ENCODE results near the gene SPG7.

Gene SPG7

DNA sequence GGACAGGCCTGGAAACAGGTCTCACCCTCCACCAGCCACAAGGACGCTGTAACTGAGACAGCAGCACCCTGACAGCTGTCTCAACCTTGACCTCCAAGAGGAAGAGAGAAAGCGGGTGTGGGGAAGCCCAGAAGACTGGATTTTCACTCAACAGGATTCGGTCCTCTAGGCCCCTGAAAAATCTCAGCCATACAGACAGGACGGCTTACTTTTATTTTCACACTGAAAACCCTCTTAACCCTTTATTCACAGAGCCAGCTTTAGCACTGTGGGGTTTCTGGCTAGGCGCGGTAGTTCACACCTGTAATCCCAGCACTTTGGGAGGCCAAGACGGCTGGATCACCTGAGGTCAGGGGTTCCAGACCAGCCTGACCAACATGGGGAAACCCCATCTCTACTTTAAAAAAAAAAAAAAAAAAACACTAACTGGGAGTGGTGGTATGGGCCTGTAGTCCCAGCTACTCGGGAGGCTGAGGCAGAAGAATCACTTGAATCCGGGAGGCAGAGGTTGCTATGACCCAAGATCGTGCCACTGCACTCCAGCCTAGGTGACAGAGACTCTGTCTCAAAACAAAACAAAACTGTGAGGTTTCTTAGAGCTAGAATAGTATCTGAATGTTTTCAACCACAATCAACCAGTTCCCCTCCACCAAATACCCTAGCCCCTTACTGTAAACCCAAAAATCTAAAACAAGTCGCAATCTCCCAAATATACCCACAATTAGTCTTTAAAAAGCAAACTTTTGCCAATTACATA is 23.1 kb upstream of the SPG7 start:
- in situ Hi-C loops (cut with MboI; ENCODE audit: low sequenced_read_pairs) = no loop called here

DNA sequence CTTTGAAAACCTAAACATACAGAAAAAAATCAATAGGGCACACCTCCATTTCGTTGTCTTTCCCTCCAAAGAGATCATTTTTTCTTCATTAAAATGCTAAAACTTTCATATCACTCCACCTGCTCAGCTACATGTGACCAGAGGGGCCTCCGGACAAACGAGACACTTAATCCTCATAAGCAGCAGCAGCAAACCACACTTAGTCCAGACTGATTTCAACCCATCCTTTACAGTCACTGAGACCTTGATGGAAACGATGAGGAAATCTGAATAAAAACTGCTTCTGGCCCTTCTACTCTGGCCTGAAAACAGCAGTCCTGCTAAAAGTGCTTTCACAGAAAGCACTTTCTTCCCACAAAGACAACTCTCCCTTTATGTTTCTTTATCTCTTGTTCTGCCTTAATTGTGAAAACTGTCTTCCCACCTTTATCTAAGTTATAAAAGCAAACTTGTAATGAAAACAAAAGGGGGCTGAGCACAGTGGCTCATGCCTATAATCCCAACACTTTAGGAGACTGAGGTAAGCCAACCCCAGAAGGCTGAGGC is 22.4 kb upstream of the SPG7 start:
- in situ Hi-C loops (cut with MboI; ENCODE audit: low sequenced_read_pairs) = no loop called here

DNA sequence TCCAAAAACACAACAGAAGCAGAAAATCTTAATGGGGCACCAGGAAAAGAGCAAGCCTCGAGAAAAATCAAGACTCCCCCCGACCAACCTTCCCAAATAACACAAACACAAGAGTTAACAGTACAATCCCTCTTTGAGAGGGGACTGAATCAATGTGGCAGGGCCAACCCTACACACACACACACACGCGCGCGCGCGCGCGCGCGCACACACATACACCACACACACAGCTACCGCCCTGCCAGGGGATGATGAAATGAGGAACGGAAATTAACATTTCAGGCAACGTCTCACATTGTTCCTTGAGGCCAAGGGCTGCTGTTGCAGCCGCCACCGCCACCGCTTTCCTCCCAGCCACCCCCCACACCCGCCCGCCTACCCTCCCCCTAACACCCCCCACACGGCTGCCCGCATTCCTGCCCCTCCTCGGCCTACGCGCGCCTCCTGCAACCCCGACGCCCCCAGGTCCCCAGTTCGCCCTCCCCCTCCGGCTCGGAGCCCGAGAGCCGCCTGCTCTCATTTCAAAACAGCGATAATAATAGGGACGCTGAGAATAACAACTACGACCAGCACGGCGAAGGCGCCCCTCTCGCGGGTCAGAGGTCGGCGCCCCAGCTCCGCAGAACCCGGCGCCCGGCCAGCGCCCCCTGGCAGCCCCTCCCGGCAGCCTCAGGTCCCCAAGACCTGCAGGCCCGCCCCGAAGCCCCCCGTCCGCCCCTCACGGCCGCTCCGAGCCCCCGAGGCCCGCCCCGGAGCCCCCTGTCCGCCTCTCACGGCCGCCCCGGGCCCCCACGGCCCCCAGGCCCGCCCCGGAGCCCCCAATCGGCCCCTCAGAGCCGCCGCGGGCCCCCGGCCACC is 18.9 kb upstream of the SPG7 start:
- in situ Hi-C loops (cut with MboI; ENCODE audit: low sequenced_read_pairs) = no loop called here

DNA sequence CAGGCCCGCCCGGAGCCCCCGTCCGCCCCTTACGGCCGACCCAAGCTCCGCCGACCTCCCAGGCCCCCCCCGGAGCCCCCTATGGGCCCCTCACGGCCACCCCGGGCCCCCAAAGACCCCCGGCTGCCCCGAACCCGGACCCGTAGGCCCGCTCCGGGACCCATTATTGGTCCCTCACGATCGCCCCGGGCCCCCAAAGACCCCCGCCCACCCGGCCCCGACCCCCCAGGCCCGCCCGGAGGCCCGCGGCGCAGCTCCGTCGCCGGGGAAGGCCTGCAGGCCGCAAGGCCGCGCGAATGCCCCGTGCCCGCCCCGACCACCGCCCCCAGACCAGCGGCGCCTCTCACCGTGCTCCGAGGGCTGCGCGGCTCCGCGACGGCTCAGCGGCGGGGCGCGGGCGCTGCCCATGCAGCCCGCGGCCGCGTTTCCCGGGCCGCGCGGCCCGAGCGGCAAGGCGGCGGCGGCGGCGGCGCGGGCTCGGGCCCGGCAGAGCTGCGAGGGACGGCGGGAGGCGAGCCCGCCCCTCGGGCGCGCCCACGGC is 18.2 kb upstream of the SPG7 start:
- in situ Hi-C loops (cut with MboI; ENCODE audit: low sequenced_read_pairs) = no loop called here

DNA sequence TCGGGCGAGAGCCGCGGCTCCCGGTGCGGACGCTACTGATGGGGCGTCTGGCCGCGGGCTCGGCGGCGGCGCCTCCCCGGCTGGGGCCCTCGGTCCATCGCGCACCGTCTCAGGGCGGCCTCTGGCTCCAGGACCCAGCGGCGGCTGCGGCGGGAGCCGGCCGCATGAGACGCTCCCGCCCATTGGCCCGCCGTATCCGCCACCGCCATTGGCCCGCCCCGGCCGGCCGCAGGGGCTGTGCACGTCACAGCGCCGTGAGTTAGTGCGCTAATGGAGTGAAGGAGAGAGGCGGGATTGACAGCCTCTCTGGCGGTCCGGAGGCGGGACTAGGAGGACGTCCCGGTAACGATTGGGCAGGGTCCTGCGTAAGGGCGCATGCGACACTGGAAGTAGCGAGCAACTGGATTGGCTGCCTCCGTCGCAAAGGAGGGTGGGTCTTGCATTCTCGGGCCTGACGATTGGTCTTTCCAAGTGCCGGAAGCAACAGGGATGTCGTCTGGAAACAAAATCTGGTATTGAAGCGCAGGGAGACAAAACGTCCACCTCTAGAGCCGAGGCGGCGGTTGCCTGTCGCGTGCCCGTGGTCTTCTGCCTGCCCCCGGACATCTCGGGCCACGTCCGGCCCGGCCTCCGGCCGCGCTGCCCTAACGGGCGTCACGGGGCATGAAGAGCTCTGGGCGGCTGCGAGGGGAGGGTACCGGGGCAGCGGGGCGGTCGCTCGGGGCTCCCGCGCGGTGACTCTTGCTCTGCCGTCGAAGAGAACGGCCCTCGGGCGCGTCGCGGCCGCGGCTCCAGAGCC is 17.6 kb upstream of the SPG7 start, which contains the start of gene ANKRD11:
Gene ANKRD11, minus strand, starts transcription at position 123 of the 799 bp plus-strand sequence. CDS start 173,542 bp downstream, outside the sequence.
- in situ Hi-C loops (cut with MboI; ENCODE audit: low sequenced_read_pairs) = no loop called here

DNA sequence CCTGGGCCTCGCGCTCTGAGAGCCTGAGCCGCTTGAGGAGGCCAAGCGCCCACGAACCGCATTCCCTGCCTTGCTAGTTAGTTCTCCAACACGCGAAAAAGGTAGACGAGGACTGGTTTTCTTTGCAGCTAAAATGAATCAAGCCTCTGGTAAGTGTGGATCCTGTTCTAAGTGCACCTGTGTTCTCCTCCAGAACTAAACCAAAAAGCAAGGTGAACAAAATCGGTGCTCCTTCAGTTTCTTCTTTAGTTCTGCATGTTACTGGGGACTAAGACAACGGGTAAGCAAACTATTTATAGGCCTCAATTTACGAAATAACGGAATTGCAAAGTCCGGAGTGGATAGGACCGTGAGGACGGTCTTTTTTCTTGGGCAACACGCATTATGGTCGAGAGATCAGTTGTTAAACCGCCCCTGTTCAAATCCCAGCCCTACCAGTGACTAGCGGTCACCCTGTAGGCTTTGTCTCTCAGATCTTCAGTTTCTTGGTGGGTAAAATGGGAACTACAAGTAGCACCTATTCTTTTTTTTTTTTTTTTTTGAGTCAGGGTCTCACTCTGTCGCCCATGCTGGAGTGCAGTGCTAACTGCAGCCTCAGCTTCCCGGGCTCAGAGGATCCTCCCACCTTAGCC is 16.8 kb upstream of the SPG7 start:
- in situ Hi-C loops (cut with MboI; ENCODE audit: low sequenced_read_pairs) = no loop called here

DNA sequence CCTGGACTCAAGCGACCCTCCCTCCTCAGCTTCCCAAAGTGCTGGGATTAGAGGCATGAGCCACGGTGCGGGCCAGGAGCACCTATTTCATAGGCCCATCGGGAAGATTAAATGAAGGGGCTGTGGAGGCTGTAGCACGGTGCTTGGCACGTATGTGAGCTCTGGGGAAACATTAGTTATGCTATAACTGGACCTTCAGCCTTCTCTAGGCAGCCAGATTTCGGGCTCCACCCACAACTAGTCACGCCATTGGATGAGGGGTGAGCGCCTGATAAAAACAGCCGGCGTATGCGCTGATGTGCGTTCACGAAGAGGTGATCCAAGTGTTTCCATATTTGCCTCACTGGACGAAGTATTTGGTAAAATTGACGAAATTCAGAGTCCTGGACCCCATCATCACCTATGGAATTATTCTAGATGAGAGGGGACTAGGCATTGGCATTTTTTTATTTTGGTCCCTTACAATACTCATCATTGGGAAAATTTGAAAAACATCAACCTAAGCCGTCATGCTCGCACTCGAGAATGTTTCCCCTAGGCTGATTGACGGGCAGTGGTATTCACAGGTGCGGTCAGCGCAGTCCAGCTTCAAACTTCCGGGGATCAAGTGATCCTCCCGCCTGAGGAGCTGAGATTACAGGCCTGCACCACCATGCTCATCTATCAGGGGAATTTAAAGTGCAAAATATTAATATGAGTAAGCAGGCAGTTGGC is 16.1 kb upstream of the SPG7 start:
- in situ Hi-C loops (cut with MboI; ENCODE audit: low sequenced_read_pairs) = no loop called here

DNA sequence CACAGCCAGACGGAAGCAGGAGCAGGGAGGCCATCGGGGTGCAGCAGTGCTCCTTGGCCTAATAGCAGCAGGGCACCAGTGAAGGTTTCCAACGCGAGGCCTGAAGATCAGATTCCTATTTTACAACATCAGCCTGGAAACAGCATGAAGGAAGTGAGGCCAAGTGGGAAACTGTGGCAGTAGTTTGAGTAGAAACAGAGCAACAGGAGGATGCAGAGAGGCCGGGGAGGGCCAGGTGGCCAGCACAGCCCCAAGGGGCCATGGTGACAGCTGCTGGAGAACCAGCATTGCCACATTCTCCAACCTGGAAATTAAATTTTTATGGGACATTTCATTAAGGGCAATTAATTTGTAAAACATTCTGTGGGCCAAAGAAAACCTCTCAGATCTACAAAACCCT is 14.4 kb upstream of the SPG7 start:
- in situ Hi-C loops (cut with MboI; ENCODE audit: low sequenced_read_pairs) = no loop called here

DNA sequence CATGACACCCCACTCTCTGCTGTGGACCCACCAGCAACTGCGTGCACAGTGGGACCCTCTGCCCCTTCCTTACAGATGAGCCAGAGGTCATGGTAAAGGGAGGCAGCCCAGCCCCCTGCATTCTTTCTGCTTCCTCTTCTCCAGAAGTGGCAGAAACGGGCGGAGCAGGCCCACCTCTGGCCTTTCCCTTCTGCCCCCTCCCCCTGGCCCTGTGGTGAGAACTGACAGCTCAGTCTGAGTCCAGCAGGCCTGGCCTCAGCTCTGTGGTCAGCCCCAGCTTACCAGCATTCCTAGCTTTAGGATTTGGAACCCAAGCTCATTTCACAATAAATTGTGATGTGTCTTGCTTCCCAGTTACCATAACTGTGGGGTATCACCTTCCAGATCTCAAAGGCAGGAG is 13.1 kb upstream of the SPG7 start:
- in situ Hi-C loops (cut with MboI; ENCODE audit: low sequenced_read_pairs) = no loop called here

DNA sequence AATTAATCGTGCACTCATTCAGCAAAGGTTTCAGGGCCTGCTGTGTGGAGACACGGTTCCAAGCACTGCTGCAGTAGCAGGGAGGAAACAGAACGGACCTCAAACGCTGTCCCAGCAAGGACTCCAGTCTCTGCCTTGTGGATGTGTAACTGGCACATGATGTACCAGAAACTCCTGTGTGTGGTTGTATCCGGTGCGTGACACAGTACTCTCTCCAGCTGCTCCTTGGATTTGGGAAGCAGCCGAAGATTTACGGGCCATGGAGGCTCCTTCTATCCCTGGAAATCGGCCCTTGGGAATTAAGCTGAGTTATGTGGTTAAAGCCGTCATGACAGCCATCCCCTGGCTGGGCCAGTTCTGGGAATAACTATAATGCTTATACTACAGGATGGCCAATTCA is 9.4 kb upstream of the SPG7 start:
- in situ Hi-C loops (cut with MboI; ENCODE audit: low sequenced_read_pairs) = no loop called here

DNA sequence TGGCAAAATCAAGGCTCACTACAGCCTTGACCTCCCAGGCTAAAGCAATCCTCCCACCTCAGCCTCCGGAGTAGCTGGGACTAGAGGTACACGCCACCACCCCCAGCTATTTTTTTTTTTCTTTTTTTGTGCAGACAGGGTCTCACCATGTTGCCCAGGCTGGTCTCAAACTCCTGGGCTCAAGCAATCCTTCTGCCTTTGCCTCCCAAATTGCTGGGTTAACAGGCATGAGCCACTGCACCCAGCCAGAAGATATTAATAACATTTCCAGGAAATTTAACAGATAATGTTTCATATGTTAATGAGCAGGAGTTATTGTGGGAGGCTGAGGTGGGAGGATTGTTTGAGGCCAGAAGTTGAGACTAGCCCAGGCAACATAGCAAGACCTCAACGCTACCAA is 8.4 kb upstream of the SPG7 start:
- in situ Hi-C loops (cut with MboI; ENCODE audit: low sequenced_read_pairs) = no loop called here

DNA sequence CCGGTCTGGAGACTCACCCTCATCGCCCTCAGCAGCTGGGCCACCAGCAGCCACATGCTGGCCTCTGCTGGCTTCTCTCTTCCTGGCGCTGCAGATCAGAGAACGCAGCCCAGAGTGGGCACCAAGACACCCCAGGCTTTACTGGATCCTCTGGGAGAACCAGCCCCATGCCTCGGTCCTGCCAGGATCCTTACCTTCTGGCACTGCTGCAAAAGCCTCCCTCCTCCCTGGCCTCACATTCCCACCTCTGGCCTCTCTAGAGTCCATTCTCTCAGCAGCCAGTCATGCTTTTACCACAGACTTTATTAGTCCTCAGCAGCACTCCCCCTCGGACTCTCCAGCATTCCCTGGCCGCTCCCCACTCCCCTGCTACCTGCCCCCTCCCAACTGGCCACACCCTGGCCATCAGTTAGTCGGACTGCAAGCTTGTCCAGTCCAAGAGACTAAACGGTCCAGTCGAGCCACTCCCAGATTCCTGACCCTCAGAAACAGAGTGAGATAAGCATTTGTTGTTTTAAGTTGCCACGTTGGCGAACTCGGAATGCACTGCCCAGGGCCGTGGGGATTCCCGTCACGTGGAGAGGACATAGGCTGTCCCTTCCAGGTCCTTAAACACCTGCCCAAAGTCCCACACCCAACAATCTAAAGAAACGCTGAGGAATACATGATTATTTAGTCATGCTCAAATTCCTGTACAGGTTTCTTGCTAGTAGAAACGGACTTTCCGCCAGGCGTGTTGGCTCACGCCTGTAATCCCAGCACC is 5.9 kb upstream of the SPG7 start:
- in situ Hi-C loops (cut with MboI; ENCODE audit: low sequenced_read_pairs) = no loop called here

DNA sequence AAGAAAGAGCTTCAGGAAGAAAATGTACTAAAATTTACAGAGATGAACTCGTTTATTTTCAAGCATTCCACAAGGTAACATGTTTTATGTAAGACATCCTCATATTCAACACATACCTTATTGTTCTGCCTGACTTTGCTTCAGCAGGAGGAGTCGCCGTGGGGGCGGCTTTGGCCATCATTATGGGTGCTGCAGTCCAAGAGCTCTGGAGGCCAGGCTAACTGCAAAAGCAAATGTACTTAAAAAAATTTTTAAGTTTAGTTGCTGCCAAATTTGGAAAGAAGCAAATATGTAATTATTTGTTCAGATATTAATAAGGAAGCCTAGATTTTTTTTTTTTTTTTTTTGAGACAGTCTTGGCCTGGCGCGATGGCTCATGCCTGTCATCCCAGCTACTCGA is 4.1 kb upstream of the SPG7 start:
- in situ Hi-C loops (cut with MboI; ENCODE audit: low sequenced_read_pairs) = no loop called here

DNA sequence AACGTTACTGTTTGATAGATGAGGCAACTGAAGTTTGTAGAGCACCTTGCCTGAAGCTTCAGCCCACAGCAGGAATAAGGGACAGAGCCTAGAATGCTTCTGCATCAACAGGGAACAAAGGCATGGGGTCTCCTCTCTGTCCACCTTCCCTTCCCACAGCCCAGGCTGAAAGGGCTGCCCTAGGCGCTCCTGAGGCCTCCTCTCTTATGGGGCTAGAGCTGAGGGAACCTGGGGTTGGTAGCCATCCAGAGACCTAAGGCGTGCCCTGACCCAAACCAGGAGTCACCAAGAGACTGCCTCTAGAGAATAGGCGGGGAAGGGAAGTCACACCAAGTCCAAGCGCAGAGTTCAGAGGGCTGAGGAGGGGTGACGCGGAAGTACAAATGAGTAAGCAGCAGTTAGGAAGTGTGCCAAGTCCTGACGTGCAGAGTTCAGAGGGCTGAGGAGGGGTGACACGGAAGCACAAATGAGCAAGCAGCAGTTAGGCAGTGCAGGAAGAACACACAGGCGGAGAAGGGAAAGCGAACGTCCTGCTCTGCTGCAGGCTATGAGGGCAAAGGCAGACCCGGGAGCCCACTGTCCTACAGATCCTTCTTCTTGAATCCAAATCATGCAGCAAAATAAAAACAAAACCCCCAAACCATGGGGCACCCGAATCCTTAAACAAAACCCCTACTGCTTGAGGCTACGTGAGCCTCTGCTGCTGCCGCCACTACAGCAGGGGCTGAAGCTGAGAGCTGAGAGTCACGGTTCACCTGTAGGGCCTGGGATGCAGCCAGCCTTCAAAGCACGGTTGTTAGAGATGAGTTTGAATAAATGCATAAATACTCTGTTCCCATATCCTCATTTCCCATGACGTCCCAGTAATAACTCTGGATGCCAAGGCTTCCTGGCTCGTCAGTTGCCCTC is 2.7 kb upstream of the SPG7 start:
- in situ Hi-C loops (cut with MboI; ENCODE audit: low sequenced_read_pairs) = no loop called here

DNA sequence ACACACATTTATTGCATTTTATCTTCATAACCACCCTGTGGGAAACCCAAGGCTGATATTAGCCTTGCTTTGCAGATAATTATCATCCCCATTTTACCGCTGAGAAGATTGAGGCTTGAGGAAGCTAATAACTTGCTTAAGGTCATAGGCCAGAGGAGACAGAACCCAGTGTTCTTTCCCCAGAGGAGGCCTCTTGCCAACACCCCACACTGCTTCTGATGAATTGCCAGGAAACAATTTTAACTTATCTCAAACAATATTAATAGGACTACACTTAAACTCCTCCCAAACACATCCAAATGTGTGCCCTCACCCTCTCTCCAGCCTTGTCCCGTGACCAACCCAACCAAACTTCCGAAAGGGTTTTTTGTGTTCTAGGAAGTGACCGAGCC is 2.1 kb upstream of the SPG7 start:
- in situ Hi-C loops (cut with MboI; ENCODE audit: low sequenced_read_pairs) = no loop called here

DNA sequence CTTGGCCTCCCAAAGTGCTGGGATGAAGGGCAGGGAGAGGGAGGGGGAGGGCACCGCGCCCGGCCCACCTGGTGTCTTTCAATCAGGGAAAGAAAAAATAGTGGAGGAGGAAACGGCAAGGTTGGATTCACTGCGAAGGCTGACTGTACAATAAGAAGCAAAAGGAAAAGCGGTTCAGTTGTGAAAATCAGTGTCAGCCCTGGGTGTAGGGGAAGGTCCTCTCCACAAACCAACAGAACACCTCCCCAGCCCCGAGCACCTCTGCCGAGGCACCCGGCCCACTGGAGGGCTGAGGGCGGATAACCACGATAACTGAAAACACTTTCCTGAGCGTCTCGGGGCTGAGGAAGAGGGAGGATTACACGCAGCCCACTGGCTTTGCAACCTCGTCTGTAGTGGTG is 1.4 kb upstream of the SPG7 start:
- in situ Hi-C loops (cut with MboI; ENCODE audit: low sequenced_read_pairs) = no loop called here

DNA sequence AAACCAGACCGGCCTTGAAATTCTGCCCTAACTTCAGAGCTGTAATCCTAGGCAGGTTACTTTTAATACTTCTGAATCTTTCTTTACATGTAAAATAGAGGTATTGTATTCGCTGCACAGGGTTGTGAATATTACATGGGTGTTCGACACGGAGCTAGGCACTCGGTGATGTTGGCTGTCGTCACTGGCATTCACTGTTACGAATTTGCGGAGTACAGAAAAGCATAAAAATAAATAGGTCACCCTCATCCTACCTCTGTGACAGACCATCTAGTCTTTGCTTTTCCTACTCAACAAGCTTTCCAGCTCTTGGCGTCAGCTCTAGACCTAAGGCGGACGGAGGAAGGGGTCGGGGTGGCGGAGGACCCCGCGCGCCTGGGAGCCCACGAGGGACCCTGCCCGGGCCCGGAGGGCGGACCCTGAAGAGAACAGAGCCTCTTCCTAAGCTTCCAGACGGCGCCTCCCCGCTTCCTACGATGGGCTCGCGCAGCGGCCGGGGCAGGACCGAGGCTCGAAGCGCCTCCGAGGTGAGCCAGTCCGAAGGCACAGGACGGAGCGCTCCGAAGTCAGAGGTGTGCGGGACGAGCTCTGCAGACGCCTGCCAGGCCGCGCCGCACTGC is 879 bp upstream of the SPG7 start:
- in situ Hi-C loops (cut with MboI; ENCODE audit: low sequenced_read_pairs) = no loop called here

DNA sequence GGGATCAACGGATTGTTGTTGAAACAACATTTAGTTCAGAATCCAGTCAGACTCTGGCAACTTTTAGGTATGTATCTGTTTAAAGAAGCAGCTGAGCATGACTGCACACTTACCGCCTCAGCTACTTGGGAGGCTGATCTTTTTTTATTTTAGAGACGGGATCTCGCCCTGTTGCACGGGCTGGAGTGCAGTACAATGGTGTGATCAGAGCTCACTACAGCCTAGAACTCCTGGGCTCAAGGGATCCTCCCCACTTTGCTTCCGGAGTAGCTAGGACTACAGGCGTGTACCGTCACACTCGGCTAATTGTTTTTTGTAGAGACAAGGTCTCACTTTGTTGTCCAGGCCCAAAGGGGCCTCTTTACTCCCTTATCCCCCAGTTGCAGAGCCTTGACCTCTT is 2.3 kb downstream of the SPG7 start:
- in situ Hi-C loops (cut with MboI; ENCODE audit: low sequenced_read_pairs) = no loop called here

All from HL-60/S4 treated with retinoic acid at 250 ng/mL for 4 days and 3 days (cell line).